UCSD-AML1 (cell line): ENCODE results near the gene FAM43A.

Experiments used
- DNase-seq: peaks from one replicate; lab custom pipeline; 2025; ENCODE audit not compliant: unreplicated experiment; lab: John Stamatoyannopoulos, UW

Gene FAM43A, protein sequence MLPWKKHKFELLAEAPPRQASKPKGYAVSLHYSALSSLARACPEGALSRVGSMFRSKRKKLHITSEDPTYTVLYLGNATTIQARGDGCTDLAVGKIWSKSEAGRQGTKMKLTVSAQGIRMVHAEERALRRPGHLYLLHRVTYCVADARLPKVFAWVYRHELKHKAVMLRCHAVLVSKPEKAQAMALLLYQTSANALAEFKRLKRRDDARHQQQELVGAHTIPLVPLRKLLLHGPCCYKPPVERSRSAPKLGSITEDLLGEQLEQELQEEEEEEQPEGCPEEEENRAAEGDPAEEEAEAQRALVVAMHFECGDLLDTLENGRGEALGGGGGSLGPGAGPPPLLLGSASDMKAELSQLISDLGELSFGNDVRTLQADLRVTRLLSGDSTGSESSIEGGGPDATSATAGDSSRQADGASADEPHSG

DNA sequence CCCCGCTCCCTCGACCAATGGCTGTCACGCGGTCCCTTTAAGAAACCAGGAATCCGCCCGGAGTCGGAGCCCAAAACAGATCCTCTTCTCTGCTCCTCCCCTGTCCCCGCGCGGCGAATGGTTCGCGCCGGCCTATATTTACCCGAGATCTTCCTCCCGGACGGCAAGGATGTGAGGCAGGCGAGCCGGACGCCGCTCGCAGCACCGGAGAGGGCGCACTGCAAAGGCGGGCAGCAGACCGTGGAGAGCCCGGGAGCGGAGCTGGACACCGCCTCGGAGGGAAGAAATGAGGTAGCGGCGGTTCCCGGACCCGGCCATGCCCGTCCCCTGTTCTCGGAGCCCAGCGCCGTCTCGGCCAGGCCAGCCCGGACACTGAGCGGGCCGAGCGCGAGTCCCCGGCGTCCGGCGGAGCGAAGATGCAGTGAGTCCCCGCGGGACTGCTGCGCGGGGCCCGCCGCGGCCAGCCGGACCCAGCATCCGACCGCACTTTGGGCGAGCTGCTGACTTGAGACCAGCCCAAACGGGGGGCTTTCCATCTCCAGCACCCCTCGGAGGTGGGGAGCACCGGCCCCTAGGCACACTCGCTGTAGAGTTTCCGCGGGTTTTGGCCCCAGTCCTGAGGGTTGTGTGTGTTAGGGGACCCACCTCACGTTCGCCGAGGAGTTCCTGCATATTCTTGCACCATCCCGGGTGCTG, at the start of gene FAM43A:
Gene FAM43A (plus strand): TSS at position 166 of the 696 bp plus-strand sequence. CDS start 944 bp downstream, outside the sequence.
- DNase-seq, result peak; percentile 91

DNA sequence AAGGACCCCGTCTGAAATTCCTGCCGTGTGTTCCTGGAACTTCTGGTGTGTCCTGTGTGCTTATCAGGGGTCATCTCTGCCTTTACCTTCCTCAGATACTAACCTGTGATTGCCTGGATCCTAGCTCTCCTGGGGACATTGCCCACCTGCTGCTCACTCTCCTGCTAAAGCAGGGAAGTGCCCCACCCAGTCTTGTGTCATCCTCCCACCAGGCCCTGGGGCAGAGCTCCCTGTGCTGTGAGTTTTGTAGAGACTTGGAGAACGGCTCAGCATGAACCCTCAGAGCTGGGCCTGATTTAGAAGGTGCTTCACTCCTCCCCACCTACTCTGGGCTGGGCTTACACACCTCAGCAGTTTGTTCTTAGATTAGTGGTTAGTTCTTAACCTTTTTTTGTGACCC, 48.6 kb upstream of the FAM43A start:
- DNase-seq, result no peak

GRCh38 chr3:194637541-194638400, 47.9 kb upstream of the FAM43A start:
- no peak for DNase-seq

DNA sequence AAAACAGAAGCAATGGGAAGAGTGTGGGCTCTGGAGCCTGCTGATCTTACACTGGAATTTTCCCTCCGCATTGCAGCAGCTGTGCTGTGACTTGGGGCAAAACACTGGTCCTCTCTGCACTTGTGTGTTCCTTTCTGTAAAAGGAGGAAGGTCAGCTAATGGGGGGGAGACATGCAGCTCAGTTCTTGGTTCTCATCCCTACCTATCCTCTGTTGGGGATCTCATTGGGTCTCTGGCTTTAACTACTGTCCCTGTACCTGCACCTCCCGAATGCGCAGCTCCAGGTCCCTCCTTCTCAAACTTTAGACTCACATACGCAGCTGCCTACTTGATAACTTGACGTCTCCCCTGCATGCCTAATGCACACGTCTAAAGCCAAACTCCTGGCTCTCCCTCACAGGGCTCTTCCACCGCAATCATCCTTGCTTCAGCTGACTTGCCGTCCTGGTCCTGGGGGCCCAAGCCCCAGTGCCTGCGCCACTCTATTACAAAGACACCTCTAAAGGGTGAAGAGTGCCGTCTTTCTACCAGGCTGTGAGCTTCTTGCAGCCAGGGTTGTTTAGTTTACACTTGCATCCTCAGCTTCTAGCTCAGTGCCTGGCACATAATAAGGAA, 46.6 kb upstream of the FAM43A start:
- no peak for DNase-seq

- peak; percentile 28 for DNase-seq
These were observed 44.9 kb upstream of the FAM43A start for GRCh38 chr3:194640829-194641228.

- DNase-seq, result no peak
These were observed 42.9 kb upstream of the FAM43A start for GRCh38 chr3:194642769-194643168.

DNA sequence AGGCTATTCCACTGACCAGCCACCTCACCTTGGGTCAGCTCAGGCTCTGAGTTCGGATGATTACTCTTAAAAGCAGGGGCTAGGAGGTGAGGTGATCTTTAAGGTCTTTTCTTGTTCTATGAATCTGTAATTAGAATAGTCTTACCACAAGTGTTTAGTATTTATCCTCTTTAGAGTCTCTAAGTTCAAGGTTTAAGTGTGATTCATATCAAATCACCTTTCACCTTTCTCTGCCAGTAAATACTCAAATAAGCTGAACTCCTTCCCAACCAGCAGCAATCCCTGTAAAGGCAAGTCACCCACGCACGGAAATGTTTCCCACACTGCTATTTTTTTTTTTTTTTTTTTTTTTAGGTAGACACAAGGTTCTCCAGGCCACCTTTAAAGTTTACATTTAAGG, 37.9 kb upstream of the FAM43A start:
- no peak for DNase-seq

GRCh38 chr3:194654443-194654842, 31.2 kb upstream of the FAM43A start:
- DNase-seq, result no peak

- no peak for DNase-seq
These were observed 28.2 kb upstream of the FAM43A start for GRCh38 chr3:194657439-194657838.

DNA sequence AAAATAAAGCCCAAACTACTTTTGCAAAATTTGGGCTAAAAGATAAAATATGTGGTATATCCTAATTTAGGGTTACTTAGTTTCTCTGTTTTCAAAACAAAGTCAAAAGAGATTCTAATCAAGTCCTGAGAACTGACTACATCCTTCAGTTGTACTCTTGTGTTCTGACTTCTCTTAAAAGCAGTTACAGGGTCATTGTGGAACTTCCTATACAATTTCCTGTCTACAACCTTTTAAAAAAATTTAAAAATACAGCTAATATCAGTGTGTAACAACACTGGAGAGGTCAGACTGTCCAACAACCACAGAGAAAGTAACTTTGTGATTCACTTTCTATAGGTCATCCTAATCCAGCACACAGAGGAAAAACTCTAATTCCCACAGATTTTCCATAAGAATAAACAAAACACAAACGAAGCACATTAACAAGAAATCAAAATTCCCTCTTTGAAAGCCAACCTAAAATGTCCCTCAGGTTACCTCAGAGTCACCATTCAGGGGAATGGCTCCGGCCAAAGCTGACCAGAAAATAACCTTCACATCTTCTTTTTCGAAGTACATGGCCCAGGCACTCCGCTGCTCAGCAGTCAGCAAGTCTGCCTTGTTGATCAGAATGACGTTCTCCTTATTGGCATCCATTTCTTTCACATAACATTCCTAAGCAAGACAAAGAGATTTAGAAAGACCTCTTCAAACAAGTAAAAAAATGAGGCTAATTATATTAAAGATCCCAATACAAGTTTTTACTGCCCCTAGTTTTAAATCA, 27.0 kb upstream of the FAM43A start:
- DNase-seq, result no peak

GRCh38 chr3:194659778-194660177, 25.9 kb upstream of the FAM43A start:
- DNase-seq, result no peak

DNA sequence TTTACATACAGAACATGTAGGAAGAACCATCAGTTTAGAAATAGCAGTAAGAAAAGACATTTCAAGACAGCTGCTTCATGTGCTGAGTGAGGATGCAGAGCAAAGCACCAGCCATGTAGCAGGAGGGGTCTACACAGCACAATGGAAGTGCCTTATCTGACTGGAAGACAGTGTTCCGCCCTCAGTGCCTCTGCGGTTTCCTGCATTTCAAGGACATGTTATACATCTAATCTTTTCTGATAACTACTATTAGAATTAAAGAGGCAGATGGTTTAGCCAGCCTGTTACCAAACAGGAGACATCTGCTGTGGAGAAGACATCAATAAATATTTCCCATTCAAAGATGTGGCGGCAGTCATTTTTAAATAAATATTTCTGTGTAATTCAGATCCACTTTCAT, 24.3 kb upstream of the FAM43A start:
- peak; percentile 33 for DNase-seq

DNA sequence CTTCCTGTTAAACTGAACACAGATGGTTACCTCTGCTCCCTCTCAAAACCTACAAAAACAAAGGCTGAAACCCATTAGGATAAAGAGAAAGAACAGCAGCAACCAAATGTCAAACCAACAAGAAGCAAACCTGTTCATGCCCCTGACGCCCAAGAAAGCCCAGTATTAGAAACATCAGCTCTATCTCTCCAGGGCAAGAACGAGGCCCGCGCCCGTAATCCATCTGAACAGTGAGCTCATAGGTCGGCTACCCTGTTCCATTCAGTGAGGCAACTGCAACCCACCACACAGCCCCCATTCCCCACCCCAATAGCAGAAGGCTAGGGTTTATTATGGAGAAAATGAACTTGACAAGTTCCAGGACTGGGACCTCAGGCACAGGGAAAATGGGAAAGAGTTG, 23.7 kb upstream of the FAM43A start:
- DNase-seq, result no peak

GRCh38 chr3:194664857-194665256, 20.8 kb upstream of the FAM43A start:
- DNase-seq, result no peak

DNA sequence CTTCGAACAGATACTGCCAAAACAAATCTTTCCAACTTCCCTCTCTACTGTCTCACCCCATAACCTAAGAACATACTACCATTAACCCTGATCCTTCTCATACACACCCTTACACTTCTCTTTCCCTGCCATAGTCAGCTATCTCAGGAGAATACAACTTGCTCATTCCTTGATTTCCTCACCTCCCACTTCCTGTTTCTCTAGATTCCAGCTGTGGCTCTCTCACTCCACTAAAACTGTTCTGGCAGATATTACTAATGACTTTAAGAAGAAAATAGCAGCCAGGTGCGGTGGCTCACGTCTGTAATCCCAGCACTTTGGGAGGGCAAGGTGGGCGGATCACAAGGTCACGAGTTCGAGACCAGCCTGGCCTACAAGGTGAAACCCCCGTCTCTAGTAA, 18.3 kb upstream of the FAM43A start:
- DNase-seq, result no peak

GRCh38 chr3:194671511-194671899, 14.2 kb upstream of the FAM43A start:
- DNase-seq, result no peak

GRCh38 chr3:194671900-194672808, 13.5 kb upstream of the FAM43A start, which contains the start of gene LSG1:
Gene LSG1, minus strand, starts transcription at chr3:194672191. Its CDS starts 29 bp downstream, at chr3:194672162.
- DNase-seq, result peak; percentile 92

DNA sequence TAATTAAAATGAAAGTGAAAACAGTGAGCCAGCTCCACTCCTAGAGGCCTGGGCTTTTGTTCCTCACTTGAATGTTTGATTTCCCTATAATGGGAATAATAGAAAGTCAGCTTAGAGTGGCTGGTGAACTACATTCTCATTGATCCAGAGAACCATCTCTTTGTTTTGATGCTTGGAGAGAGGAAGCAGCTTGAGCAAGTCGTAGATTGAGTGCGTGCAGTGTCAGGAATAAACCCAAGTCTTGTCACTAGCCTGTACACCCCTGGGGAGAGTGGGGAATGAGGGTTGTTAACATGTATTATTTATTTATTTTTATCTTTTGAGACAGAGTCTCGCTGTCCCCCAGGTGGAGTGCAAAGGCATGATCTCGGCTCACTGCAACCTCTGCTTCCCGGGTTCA, 12.8 kb upstream of the FAM43A start:
- DNase-seq, result no peak

DNA sequence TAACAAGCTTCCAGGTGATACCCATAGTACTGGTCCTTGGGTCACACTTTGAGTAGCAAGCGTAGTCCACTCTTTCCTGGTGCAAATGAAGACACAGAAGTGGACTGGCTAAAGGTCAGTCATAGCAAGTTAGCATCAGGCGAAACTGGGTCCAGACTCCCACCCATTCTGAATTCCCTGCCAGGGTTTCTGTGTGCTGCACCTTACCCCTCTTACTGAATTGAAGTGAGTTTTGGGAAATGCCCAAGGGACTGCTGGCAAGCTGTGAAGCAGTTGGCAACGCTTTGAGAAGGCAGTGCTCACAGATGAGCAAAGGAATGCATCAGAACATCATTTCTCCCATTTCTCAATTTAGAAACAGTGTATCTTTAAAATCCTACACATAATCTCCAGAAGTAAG, 11.9 kb upstream of the FAM43A start:
- DNase-seq, result no peak
